ENCODE results near the gene MYO15A.

The MYO15A gene

GRCh38 chr17:18132711-18133110, 24.2 kb downstream of the MYO15A start:
- no peak for DNase-seq

GRCh38 chr17:18136357-18136756, 27.8 kb downstream of the MYO15A start:
- DNase-seq = no peak

GRCh38 chr17:18138065-18138749, 29.7 kb downstream of the MYO15A start:
- no peak for DNase-seq

GRCh38 chr17:18139092-18139491, 30.5 kb downstream of the MYO15A start:
- DNase-seq = no peak

GRCh38 chr17:18139498-18139897, 30.9 kb downstream of the MYO15A start:
- no peak for DNase-seq

GRCh38 chr17:18139949-18140348, 31.4 kb downstream of the MYO15A start:
- no peak for DNase-seq

- DNase-seq = no peak
Observed at GRCh38 chr17:18140648-18141047, 32.1 kb downstream of the MYO15A start.

GRCh38 chr17:18141210-18141803, 32.8 kb downstream of the MYO15A start:
- DNase-seq = no peak

GRCh38 chr17:18142417-18142816, 33.9 kb downstream of the MYO15A start:
- no peak for DNase-seq

- no peak for DNase-seq
Observed at GRCh38 chr17:18143044-18143936, 34.7 kb downstream of the MYO15A start.

- no peak for DNase-seq
Observed at GRCh38 chr17:18144261-18144660, 35.7 kb downstream of the MYO15A start.

GRCh38 chr17:18144855-18145254, 36.3 kb downstream of the MYO15A start:
- no peak for DNase-seq

- DNase-seq = no peak
Observed at GRCh38 chr17:18145811-18146210, 37.3 kb downstream of the MYO15A start.

GRCh38 chr17:18146259-18146658, 37.7 kb downstream of the MYO15A start:
- DNase-seq = no peak

GRCh38 chr17:18146980-18147379, 38.4 kb downstream of the MYO15A start:
- no peak for DNase-seq

GRCh38 chr17:18148586-18148985, 40.0 kb downstream of the MYO15A start:
- DNase-seq = no peak

GRCh38 chr17:18151290-18151689, 42.7 kb downstream of the MYO15A start:
- no peak for DNase-seq

GRCh38 chr17:18155179-18155578, 46.6 kb downstream of the MYO15A start:
- DNase-seq = no peak

GRCh38 chr17:18156171-18156975, 47.8 kb downstream of the MYO15A start:
- no peak for DNase-seq

- no peak for DNase-seq
Observed at GRCh38 chr17:18156976-18157280, 48.4 kb downstream of the MYO15A start.

- no peak for DNase-seq
Observed at GRCh38 chr17:18157354-18157985, 48.9 kb downstream of the MYO15A start.

- DNase-seq = peak; percentile 93 to 96
Observed at GRCh38 chr17:18158022-18158600, 49.6 kb downstream of the MYO15A start.
